Skin of body (tissue), 2 donors: ENCODE results near the gene GNG7. TPM values are rescaled to one million over a fixed set of nuclear protein-coding genes. Genes with fewer than 3 reads are reported as not detected.
"Not testable (repeated sequence)": the region's sequence is repeated elsewhere in the genome, so short reads cannot be mapped to it uniquely, and the experiment has no call there.

ENCODE experiments used
- DNase-seq: peaks from one replicate; lab custom pipeline; 2025; lab: John Stamatoyannopoulos, UW
- total RNA-seq: library from RNA; depleted of rRNA; stranded (reverse); fragments of >200 nt; gene quantifications from one replicate; pipeline ENCODE4 v1.2.3, GENCODE V29; 2014

Gene GNG7
- total RNA-seq, 1 donor from 2014 or later: 2.4 TPM

- DNase-seq: no peak
Measured at GRCh38 chr19:2678044-2678671, 24.3 kb downstream of the GNG7 start.

- DNase-seq: no peak
Measured at GRCh38 chr19:2676823-2677222, 25.7 kb downstream of the GNG7 start.

DNA sequence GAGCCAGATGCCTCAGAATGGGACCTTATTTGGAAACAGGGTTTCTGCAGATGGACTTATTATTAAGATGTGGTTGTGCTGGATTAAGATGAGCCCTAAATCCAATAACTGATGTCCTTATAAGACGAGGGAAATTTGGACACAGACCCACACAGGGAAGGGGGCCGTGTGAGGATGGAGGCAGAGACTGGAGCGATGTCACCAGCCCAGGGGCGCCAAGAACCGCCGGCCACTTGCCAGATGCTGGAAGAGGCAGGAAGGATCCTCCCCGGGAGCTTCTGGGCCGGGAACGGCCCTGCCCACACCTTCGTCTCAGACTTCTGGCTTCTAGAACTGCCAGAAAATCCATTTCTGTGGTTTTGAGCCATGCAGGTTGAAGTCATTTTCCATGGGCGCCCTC, 26.6 kb downstream of the GNG7 start:
- no peak for DNase-seq

DNA sequence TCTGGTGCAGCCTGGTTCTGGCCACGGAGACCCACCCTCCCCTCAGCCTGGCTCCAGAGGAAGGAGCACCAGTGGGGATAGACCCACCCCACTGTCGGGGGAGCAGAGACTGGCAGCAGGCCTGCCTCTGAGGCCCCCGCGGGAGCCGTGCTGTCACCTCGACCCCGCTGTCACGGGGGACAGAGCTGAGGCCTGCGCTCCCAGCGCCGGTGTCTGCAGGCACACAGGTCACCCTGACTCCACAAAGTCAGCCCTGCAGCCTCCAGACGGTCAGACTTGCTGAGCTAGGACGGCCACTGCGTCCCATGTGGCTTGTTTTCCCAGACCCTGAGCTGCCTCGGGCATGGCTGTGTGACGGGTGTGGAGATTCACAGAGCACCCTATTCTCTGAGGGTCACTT, 32.3 kb downstream of the GNG7 start:
- DNase-seq: no peak

DNA sequence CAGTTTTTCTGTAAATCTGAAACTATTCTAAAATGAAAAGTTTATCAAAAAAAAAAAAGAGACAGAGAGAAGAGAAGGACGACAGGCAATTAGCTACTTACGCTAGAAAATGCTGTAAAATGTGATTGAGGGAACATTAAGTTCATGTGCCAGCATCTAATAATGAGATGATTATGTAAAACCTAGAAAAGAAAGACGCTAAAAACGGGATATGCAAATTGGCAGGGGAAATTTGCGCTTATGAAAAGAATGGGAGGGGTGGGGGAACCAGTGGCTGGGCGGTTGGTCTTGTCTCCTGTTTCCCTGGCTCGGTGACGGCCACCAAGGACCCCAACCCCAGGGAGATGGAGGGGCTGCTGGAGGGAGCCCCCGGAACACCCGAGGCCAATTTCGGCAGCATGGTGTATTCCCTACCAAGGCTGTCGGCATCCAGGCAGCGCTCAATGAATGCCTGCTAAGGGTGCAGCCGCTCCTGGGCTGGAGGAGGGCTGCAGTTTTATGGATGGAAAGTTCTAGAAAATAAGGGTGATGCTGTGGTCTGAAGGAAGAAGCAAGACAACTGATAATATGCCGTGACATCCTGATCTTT, 34.2 kb downstream of the GNG7 start:
- no peak for DNase-seq

- not testable (repeated sequence) for DNase-seq
Measured at GRCh38 chr19:2667349-2667748, 35.1 kb downstream of the GNG7 start.

DNA sequence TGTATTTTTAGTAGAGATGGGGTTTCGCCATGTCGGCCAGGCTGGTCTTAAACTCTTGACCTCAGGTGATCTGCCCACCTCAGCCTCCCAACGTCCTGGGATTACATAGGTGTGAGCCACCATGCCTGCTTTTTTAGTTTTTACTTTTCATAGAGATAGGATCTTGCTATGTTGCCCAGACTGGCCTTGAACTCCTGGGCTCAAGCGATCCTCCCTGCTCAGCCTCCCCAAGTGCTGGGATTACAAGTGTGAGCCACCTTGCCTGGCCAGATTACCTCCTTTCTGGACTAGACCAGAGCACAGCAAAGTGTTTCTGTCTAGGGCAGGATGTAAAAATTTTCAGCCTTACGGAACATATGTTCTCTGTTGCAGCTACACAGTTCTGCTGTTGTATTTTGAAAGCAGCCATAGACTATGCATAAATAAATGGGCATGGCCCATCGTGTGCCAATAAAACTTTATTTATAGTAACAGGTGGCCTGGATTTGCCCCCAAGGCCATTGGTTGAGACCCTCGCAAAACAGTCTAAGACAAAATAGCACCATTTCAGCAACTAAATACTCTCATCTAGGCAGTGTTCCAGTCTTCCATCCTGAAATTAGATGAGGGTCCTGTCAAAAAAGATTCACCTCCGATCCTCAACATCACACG, 36.0 kb downstream of the GNG7 start:
- DNase-seq: no peak

DNA sequence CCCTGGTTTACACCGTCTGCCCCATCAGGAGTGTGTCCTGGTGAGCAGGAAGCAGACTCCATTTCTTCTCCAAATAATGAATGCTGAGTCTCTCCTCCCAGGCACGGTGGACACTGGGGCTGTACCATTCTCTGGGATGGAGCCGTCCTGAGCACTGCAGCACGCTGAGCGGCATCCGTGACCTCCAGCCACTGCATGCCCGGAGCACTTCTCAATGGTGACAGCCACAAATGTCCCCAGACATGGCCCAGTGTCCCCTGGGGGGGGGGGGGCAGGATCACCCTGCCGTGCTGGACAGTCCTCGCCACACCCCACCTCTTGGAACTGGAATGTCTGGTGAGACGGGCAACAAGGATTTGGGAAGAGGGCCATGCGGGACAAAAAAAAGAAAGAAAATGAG, 37.4 kb downstream of the GNG7 start:
- no peak for DNase-seq

- DNase-seq: no peak
Measured at GRCh38 chr19:2663920-2664571, 38.4 kb downstream of the GNG7 start.

DNA sequence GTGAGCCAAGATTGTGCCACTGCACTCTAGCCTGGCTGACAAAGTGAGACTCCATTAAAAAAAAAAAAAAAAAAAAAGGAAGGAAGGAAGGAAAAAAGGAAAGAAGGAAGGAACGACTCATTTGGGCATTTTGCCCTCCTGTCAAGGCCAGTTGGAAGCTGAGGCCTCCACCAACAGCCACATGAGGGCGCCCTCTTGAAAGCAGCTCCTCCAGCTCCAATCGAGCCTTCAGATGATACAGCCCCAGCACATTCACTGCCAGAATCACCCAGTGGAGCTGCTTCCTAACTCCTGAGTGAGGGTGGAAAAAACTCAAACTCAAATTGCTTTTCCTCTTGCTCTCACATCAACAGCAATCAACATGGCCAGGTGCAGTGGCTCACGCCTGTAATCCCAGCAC, 40.9 kb downstream of the GNG7 start:
- DNase-seq: no peak

GRCh38 chr19:2659856-2660432, 42.5 kb downstream of the GNG7 start:
- DNase-seq: no peak

- no peak for DNase-seq
Measured at GRCh38 chr19:2656533-2656932, 46.0 kb downstream of the GNG7 start.

DNA sequence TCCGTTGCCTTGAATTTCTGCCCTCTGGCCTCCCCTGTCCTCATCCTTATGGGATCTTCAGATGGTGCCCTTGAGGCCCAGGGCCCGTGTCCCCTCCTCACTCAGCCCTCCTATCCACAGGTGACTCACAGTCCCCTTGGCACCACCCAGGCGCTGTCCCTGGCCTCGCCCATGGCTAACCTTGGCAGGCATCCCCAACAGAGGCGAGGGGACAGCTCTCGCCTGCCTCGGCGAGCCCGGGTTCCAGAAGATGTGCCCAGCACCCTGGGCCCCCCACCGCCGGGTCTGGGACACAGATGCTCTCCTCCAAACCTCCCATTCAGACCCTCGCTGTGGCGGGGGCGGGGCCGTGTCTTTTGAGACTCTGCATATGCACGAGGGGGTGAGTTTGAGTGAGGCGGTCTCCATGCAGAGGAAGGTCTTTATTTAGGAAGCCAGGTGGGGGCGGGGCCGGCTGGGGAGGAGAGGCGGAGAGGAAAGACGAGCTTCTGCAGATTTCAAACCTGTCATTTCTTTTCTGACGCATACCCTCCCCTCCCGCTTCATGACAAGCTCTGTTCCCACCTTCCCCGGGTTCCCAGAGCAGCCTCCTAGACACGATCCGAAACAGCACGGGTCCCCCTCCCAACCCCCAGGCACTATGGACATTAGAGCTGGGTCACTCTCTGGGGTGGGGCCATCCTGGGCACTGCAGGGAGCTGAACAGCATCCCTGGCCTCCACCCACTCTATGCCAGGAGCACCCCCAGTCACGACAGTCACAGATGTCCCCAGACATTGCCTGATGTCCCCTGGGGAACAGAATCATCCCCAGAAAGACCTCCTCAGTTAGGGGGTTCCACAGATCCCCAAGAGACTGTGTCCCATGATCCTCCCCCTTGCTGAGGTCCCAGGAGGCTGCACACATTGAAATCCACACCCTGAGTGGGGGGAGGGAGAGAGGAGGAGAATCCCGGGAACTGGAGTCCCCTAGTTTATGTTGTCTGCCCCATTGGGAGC, 48.5 kb downstream of the GNG7 start:
- no peak for DNase-seq

DNA sequence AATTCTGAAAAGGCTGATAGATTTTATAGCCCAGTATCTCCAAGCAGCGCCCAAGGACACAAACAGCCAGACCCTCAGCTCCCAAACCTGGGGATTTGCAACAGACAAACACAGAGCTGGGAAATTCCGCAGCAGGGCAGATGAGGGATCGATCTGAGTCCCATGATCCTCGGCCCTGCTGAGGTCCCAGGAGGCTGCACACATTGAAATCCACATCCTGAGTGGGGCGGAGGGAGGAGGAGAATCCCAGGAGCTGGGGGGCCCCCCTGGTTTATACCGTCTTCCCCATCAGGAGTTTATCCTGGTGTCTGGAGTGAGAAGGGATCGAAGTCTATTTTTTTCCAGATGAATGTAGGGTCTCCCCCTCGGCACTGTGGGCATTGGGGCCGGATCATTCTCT, 49.3 kb downstream of the GNG7 start:
- no peak for DNase-seq

- no peak for DNase-seq
Measured at GRCh38 chr19:2652504-2653099, 49.9 kb downstream of the GNG7 start.

GRCh38 chr19:2651002-2651733, 51.3 kb downstream of the GNG7 start:
- not testable (repeated sequence) for DNase-seq

GRCh38 chr19:2650515-2650914, 52.0 kb downstream of the GNG7 start:
- no peak for DNase-seq

GRCh38 chr19:2648528-2648937, 54.0 kb downstream of the GNG7 start:
- peak; percentile 10 for DNase-seq

DNA sequence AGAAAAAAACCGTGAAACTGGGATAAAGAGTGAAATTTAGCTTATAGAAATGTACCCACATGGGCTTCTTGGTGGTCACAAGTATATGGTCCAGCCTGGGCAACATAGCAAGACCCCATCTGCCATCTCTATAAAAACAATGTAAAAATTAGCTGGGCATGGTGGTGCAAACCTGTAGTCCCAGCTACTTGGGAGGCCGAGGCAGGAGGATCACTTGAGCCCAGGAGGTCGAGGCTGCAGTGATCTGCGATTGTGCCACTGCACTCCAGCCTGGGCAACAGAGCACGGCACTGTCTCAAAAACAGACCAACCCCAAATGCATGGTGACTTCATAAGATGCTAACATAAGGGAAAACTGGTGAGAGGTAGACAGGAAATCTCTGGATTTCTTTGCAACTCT, 54.4 kb downstream of the GNG7 start:
- DNase-seq: no peak
